Naive B cell (primary cell): ENCODE results near the gene CMTM7. TPM values are rescaled to one million over a fixed set of nuclear protein-coding genes. Genes with fewer than 3 reads are reported as not detected.

Experiments
- ATAC-seq, 2 donors: fragments of 150-1000 bp; cut with Tn5 transposase; 2 replicates each; pipeline ENCODE4 v1.10.0; 2021; ENCODE audit warnings: low read depth in 2 of 2, mild to moderate bottlenecking in 2 of 2, moderate library complexity in 2 of 2
- DNase-seq: peaks from one replicate; pipeline ENCODE4 v3.0.0; 2022
- H3K27ac Mint-ChIP-seq, 6 donors: one replicate each; pipeline ENCODE4 v1.8.0; 2020 to 2022; ENCODE audit warnings: mild to moderate bottlenecking in 6 of 6, mixed read lengths in 6 of 6, moderate library complexity in 5 of 6, inconsistent platforms in 2 of 6
- H3K27me3 Mint-ChIP-seq, 3 donors: one replicate each; pipeline ENCODE4 v1.8.0; 2021 to 2022; ENCODE audit warnings: mixed read lengths in 3 of 3, mild to moderate bottlenecking in 1 of 3
- H3K36me3 Mint-ChIP-seq, 2 donors: one replicate each; pipeline ENCODE4 v1.8.0; 2020 to 2022; ENCODE audit warnings: mixed read lengths in 2 of 2, inconsistent platforms in 1 of 2, mild to moderate bottlenecking in 1 of 2
- H3K4me1 Mint-ChIP-seq, 3 donors: one replicate each; pipeline ENCODE4 v1.8.0; 2020 to 2022; ENCODE audit warnings: mixed read lengths in 3 of 3, inconsistent platforms in 1 of 3, mild to moderate bottlenecking in 1 of 3, moderate library complexity in 1 of 3
- H3K4me3 Mint-ChIP-seq, 8 donors: one replicate each; pipeline ENCODE4 v1.8.0; 2020 to 2022; ENCODE audit warnings: mild to moderate bottlenecking in 8 of 8, mixed read lengths in 8 of 8, moderate library complexity in 8 of 8, inconsistent platforms in 2 of 8
- H3K9me3 Mint-ChIP-seq, 7 donors: one replicate each; pipeline ENCODE4 v1.8.0; 2020 to 2022; ENCODE audit warnings: mixed read lengths in 7 of 7, mild to moderate bottlenecking in 5 of 7, inconsistent platforms in 2 of 7, moderate library complexity in 1 of 7
- polyA plus RNA-seq, 6 donors: library from polyadenylated mRNA; unstranded; fragments of 300-500 nt; fragmentation: Illumina TruSeq; gene quantifications; one replicate each; pipeline ENCODE4 v1.2.3, GENCODE V29; 2021; ENCODE audit warnings: low read depth in 6 of 6

The CMTM7 gene
- polyA plus RNA-seq, 6 donors from 2014 or later, result 56.8 to 116 (median 73.3) TPM

DNA sequence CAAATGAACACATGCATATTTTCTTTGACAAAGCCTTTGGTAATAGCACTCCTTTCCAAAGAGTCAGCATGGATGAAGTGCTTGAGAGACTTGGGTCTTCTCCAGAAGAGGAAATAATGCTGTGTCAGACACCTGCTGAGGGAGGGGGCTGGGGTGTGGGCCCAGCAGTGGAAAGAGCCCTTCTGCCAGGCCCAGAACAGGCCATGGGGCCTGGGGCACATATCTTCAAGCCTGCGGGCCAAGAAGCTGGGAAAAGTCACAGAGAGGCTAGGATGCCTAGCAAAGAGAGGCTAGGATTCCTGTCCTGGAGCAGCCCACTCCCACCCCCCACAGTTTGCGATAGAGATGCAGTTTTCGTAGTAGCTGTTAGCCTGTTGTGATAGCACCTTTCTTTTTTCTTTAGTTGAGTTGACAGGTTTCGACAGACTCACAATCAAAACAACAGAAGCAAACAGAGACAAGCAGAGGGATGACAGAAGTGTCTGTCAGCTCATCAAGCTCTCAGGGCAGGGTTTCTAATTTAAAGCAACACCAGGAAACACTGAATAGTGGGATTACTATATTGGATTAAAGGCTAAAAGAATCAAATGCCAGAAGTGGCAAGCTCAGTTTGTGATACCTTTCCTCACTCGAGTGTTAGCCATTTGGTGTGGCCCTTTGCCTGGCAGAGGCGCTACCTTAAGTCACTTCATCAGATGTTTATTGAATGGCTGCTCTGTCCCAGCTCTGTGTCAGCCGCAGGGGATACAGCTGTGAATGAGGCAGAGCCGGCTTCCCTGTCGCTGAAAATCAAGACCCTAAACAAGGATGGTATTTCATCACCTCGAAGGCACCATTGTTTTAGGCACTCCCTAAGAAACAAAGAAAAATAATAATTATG, 19.0 kb downstream of the CMTM7 start:
- no peak for DNase-seq
- Mint-ChIP-seq H3K4me1 (peaks cover 48 to 61% (median 55%) of the 10 kb centered on the region in 3 donors), H3K27me3 (no peaks in the 10 kb centered on the region), H3K4me3 (peak overlapping the region in 1 of 8 donors; percentile 16), H3K9me3 (no peaks in the 10 kb centered on the region), H3K27ac (peak overlapping the region in 4 of 6 donors; percentile 16 to 89 (median 60)), H3K36me3 (no peaks in the 10 kb centered on the region)
- ATAC-seq, result no peak

- Mint-ChIP-seq H3K4me3 (peak overlapping the region in 1 of 8 donors; percentile 33), H3K27ac (peak overlapping the region in 1 of 6 donors; percentile 62), H3K27me3 (no peaks in the 10 kb centered on the region), H3K9me3 (no peaks in the 10 kb centered on the region), H3K36me3 (no peaks in the 10 kb centered on the region), H3K4me1 (peaks cover 51 to 61% (median 54%) of the 10 kb centered on the region in 3 donors)
- no peak for ATAC-seq
- DNase-seq, result no peak
Observed at GRCh38 chr3:32411442-32411841, 19.8 kb downstream of the CMTM7 start.

- no peaks in the 10 kb centered on the region for H3K36me3 Mint-ChIP-seq
- H3K27ac Mint-ChIP-seq, result peak overlapping the region in 3 of 6 donors; percentile 29 to 89 (median 39)
- H3K4me3 Mint-ChIP-seq, result no peak overlapping the region
- H3K9me3 Mint-ChIP-seq, result no peaks in the 10 kb centered on the region
- H3K4me1 Mint-ChIP-seq, result peaks cover 43 to 57% (median 43%) of the 10 kb centered on the region in 3 donors
- H3K27me3 Mint-ChIP-seq, result no peaks in the 10 kb centered on the region
- ATAC-seq, result no peak
- DNase-seq, result no peak
Observed at GRCh38 chr3:32412887-32413286, 21.2 kb downstream of the CMTM7 start.

- ATAC-seq (no peak), DNase-seq (no peak)
- H3K27ac Mint-ChIP-seq, result peak overlapping the region; percentile 70 to 97 (median 95)
- H3K4me1 Mint-ChIP-seq, result peaks cover 45 to 57% (median 53%) of the 10 kb centered on the region in 3 donors
- H3K27me3 Mint-ChIP-seq, result no peaks in the 10 kb centered on the region
- H3K4me3 Mint-ChIP-seq, result peak overlapping the region in 5 of 8 donors; percentile 50 to 70 (median 60)
- H3K36me3 Mint-ChIP-seq, result no peaks in the 10 kb centered on the region
- H3K9me3 Mint-ChIP-seq, result no peaks in the 10 kb centered on the region
Observed at GRCh38 chr3:32413845-32414521, 22.3 kb downstream of the CMTM7 start.

DNA sequence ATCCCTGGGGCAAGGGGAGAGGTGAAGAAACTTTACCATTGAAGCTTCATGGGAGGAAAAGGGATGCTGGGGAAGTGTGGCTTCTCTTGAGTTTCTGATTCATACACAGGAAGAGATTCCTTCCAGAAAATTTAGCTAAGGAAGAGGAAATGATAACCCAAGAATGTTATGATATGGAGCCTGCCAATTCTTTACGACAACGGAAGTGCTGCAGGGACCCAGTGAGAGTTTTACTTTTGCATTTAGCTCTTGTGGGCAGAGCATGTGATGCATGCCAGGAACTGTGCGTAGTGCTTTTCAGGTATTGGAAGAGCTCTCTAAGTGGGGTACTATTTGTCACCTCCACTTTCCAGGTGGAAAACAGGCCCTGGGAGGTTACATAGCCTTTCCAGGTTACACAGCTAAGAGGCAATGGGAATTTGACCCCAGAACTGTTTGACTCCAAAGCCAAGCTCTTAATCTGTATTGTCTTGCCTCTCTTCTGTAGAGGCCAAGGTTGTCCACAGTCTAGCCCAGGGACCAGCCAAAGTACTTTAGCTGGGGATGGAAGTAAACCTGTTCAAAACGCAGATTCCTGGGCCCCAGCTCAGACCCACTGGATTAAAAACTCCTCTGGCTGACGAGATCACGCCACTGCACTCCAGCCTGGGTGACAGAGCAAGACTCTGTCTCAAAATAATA, 23.0 kb downstream of the CMTM7 start:
- no peaks in the 10 kb centered on the region for H3K9me3 Mint-ChIP-seq
- peak; percentile 47 for DNase-seq
- ATAC-seq, result peak; percentile 92 to 97
- peaks cover 48 to 57% (median 56%) of the 10 kb centered on the region in 3 donors for H3K4me1 Mint-ChIP-seq
- no peaks in the 10 kb centered on the region for H3K36me3 Mint-ChIP-seq
- H3K4me3 Mint-ChIP-seq, result peak overlapping the region in 6 of 8 donors; percentile 44 to 70 (median 56)
- peak overlapping the region; percentile 70 to 97 (median 95) for H3K27ac Mint-ChIP-seq
- H3K27me3 Mint-ChIP-seq, result no peaks in the 10 kb centered on the region

DNA sequence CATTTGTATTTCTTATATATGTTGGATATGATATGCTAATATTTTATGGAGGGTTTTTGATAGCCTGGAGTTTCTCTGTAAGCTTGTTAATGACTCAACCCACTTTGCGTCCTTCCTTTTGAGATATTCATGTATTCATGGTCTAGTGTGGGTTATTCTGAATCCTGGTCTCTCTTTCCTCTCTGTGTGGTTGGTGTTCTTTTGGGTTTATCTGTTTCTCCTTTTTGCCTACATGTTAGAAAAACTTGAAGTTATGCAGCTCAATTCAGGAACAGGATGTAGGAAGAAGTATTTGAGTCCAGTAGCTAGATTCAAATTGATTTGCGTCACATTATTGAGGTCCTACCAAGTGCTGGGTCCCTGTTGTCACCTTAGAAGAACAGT, 28.1 kb downstream of the CMTM7 start:
- no peaks in the 10 kb centered on the region for H3K36me3 Mint-ChIP-seq
- peak overlapping the region; percentile 86 to 98 (median 96) for H3K27ac Mint-ChIP-seq
- H3K9me3 Mint-ChIP-seq, result no peaks in the 10 kb centered on the region
- no peaks in the 10 kb centered on the region for H3K27me3 Mint-ChIP-seq
- ATAC-seq, result peak; percentile 5 to 8
- H3K4me3 Mint-ChIP-seq, result peak overlapping the region; percentile 68 to 88 (median 80)
- H3K4me1 Mint-ChIP-seq, result peaks cover 68 to 79% (median 76%) of the 10 kb centered on the region in 3 donors
- DNase-seq, result no peak

- ATAC-seq (peak; percentile 74 to 77), DNase-seq (peak; percentile 74)
- Mint-ChIP-seq H3K27me3 (no peaks in the 10 kb centered on the region), H3K4me3 (peak overlapping the region; percentile 68 to 88 (median 80)), H3K9me3 (no peaks in the 10 kb centered on the region), H3K27ac (peak overlapping the region; percentile 86 to 98 (median 96)), H3K4me1 (peaks cover 67 to 77% (median 76%) of the 10 kb centered on the region in 3 donors), H3K36me3 (no peaks in the 10 kb centered on the region)
Observed at GRCh38 chr3:32420126-32421038, 28.7 kb downstream of the CMTM7 start.

- peaks cover 64 to 72% (median 69%) of the 10 kb centered on the region in 3 donors for H3K4me1 Mint-ChIP-seq
- peak overlapping the region; percentile 69 to 88 (median 80) for H3K4me3 Mint-ChIP-seq
- no peaks in the 10 kb centered on the region for H3K36me3 Mint-ChIP-seq
- no peaks in the 10 kb centered on the region for H3K9me3 Mint-ChIP-seq
- no peak for ATAC-seq
- H3K27me3 Mint-ChIP-seq, result no peaks in the 10 kb centered on the region
- no peak for DNase-seq
- H3K27ac Mint-ChIP-seq, result peak overlapping the region; percentile 90 to 98 (median 96)
Observed at GRCh38 chr3:32421185-32421584, 29.5 kb downstream of the CMTM7 start.

- Mint-ChIP-seq H3K9me3 (no peaks in the 10 kb centered on the region), H3K4me1 (peaks cover 64 to 78% (median 69%) of the 10 kb centered on the region in 3 donors), H3K36me3 (no peaks in the 10 kb centered on the region), H3K27ac (peak overlapping the region; percentile 90 to 98 (median 96)), H3K27me3 (no peaks in the 10 kb centered on the region), H3K4me3 (peak overlapping the region; percentile 48 to 88 (median 78))
- ATAC-seq, result no peak
- no peak for DNase-seq
Observed at GRCh38 chr3:32421991-32422859, 30.6 kb downstream of the CMTM7 start.

GRCh38 chr3:32422943-32423342, 31.3 kb downstream of the CMTM7 start:
- H3K9me3 Mint-ChIP-seq, result no peaks in the 10 kb centered on the region
- no peak for DNase-seq
- H3K4me1 Mint-ChIP-seq, result peaks cover 70 to 82% (median 76%) of the 10 kb centered on the region in 3 donors
- no peak for ATAC-seq
- peak overlapping the region in 3 of 8 donors; percentile 41 to 82 (median 65) for H3K4me3 Mint-ChIP-seq
- no peaks in the 10 kb centered on the region for H3K27me3 Mint-ChIP-seq
- no peaks in the 10 kb centered on the region for H3K36me3 Mint-ChIP-seq
- H3K27ac Mint-ChIP-seq, result peak overlapping the region; percentile 71 to 98 (median 94)

- peak; percentile 34 to 37 for ATAC-seq
- no peaks in the 10 kb centered on the region for H3K27me3 Mint-ChIP-seq
- peak overlapping the region; percentile 5 to 83 (median 73) for H3K4me3 Mint-ChIP-seq
- peak; percentile 47 for DNase-seq
- no peaks in the 10 kb centered on the region for H3K9me3 Mint-ChIP-seq
- peak overlapping the region; percentile 82 to 98 (median 94) for H3K27ac Mint-ChIP-seq
- H3K4me1 Mint-ChIP-seq, result peaks cover 73 to 85% (median 76%) of the 10 kb centered on the region in 3 donors
- no peaks in the 10 kb centered on the region for H3K36me3 Mint-ChIP-seq
Observed at GRCh38 chr3:32423534-32423933, 31.9 kb downstream of the CMTM7 start.
